ENCODE measurements around the gene GYPB.
"Not testable (repeated sequence)": the region's sequence is repeated elsewhere in the genome, so short reads cannot be mapped to it uniquely, and the experiment has no call there.

- not testable (repeated sequence) for TF ChIP-seq CSRNP3, ZFP30, ZNF8 (CRISPR knock-in tag; IDR thresholded peaks at IDR 0.05)
- TF ChIP-seq, protein P1, sequence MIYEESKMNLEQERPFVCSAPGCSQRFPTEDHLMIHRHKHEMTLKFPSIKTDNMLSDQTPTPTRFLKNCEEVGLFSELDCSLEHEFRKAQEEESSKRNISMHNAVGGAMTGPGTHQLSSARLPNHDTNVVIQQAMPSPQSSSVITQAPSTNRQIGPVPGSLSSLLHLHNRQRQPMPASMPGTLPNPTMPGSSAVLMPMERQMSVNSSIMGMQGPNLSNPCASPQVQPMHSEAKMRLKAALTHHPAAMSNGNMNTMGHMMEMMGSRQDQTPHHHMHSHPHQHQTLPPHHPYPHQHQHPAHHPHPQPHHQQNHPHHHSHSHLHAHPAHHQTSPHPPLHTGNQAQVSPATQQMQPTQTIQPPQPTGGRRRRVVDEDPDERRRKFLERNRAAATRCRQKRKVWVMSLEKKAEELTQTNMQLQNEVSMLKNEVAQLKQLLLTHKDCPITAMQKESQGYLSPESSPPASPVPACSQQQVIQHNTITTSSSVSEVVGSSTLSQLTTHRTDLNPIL (CRISPR knock-in tag; IDR thresholded peaks at IDR 0.05; ENCODE audit: low read depth) = not testable (repeated sequence)
Observed at GRCh38 chr4:144024399-144025053, 5.3 kb upstream of the GYPB start.

Measured in SK-N-SH treated with all-trans-retinoic acid at 6 μM for 48 hours (cell line).